GM18861 (cell line): ENCODE data around the gene TRIP13.
A peak's percentile ranks its signal among the peaks of the same experiment; 100 is the strongest.

Experiments used
- ATAC-seq: cut with Tn5 transposase; IDR thresholded peaks from one replicate; pipeline ENCODE4 v1.9.1; 2021; ENCODE audit not compliant: unreplicated experiment

TRIP13 gene

DNA sequence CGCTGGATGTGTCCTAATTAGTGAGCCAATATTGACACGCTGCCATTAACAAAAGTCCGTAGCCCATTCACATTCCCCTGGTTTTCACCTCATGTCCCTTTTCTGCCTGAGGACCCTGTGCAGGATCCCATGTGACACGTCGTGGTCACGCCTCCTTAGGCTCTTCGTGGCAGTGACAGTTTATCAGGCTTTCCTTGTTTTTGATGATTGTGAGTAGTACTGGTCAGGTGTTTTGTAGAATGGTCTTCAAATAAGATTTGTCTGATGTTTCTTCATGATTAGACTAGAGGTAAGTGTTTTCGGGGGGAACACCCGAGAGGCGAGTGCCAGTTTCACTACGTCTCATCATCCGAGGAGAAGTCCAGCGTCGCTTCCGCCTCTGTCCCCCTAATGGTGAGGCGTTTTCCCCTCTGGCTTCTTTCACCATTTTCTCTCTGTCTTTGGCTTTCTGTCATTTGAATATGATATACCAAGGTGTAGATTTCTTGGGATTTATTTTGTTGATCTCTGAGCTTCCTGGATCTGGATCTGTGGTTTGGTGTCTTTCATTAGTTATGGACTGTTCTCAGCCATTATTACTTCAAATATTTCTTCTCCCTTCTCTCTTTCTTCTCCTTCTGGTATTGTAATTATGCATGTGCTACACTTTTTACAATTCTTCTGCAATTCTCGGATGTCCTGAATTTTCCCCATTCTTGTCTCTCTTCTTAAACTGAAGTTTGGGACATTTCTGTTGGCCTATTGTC is 57.3 kb downstream of the TRIP13 start:
- no peak for ATAC-seq

DNA sequence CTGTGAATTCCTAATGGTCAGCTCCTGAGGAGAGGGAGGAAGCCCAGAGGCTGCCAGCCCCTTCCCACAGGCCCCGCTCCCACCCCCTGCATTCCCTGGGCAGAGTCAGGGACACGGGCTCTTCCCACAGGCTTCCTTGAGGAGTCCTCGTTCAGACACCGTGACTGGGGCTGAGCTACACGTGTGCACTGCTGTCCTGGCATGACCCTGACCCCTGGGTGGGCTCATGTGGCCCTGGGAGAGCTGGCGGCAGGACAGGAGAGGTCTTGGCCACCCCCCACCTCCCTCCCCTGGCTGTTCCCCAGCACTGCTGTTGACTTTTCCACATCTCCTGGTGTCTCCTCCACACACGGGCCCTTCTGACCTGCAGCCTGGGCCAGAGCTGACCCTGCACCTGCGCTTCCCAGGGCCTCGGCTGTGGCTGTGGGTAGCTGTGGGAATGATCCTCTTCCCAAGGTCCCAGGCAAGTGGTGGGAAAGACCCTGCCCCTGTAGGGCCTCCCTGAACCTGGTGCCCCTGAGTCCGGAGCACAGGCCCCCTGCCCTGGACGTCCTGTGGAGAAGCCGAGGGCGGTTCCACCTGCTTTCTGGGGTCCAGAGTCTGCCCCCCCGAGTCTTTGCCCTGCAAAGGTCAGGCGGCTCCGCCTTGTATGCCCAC is 59.4 kb downstream of the TRIP13 start:
- no peak for ATAC-seq

- ATAC-seq = no peak
Measured at GRCh38 chr5:952597-953271, 60.0 kb downstream of the TRIP13 start.

GRCh38 chr5:953535-954449 is 61.1 kb downstream of the TRIP13 start:
- ATAC-seq = no peak

DNA sequence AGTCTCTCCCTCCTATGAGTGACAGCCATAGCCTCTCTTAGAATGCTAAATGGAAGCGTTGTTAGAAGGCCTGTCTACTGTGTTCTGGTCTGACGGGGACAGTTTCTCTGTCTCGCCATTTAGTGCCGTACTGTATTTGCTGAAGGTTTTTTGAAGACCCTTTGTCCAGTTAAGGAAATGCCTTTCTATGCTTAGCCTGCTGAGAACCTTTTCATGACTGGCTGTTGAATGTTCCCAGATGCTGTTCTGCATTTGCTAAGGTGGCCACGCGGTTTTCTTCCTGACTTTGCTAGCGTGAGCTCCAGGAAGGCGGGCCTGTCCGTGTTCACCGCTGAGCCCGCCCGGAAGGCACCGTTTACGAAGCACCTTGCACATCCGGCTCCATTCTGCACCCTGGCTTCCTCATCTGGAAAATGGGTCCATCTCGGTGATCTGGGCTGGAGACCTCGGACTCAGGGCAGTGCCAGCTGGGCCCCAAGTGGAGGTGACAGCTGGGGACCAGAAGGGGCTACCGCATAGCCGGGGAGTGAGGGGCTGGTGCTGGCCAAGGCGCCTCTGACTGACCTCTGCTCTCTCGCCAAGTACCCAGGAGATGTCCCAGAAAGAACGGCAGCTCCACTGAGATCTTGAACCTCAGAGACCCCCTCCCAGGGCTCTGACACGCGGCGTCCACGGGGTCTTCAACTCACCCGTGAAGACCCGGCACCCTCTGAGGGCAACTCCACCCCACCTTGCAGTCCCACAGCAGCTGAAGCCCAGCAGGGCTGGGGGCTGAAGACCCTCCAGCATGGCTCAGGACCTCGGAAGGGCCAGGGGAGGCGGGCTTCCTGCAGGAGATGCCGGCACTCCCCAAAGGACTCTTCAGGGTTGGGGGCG is 63.4 kb downstream of the TRIP13 start:
- ATAC-seq = no peak

- ATAC-seq = peak; percentile 73
Measured at GRCh38 chr5:956941-957747, 64.5 kb downstream of the TRIP13 start.

- ATAC-seq = no peak
Measured at GRCh38 chr5:957748-958485, 65.2 kb downstream of the TRIP13 start.

DNA sequence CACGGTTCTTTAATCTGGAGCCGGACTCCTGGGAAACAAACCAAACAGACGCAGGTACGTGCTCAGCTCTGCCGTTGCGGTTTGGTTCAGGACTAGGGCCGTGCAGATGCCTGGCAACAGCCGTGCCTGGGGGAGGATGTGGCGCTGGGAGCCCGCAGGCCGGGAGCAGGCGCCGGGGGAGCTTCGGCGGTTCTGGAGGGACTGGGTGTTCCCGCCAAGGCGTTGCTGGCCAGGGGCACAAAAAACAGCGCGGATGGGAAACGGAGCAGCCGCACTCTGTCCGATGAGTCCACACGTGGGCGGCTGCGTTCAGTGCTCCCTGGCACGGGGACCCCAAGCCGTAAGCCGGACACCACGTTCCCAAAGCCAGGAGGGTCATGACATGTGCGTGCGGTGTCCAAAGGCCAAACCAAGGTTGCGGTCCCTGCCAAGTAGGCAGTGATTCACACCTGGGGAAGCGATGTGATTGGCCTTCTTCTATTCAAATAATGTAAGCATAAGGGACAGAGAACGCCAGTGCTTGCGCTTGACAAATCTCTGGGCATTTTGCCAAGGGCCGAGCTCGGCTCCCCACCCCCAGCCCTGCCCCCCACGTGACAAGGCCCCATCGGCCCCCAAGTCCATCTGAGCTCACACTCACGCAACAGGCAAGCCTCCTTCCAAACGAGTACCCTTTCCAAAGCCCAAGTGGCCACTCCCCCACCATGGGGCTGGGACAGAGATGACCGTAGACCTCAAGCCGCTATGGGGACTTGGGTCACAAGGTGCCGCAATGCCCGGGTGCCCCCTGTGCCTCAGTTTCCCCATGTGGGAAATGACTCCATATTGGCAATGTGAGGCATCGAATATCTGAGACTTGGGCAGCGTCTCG is 66.3 kb downstream of the TRIP13 start:
- ATAC-seq = no peak

- no peak for ATAC-seq
Measured at GRCh38 chr5:959581-960531, 67.2 kb downstream of the TRIP13 start.

DNA sequence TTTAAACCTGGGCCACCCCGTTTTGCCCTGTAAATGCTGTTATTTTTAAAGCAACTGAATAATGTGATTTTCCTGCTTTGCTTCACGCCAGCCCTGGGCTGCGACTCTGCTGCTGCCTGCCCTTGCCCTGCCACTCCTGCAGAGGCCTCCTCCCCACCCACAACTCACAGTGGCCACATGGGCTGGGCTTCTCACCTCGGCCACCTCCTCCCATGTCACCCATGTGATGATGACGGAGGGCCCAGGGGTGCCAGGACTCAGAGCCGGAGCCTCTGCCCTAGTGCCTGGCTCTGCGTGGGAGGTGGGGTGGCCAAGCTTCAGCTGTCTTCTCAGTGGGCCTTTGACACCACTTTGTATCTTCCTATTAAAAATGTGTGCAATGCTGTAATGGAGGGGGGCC is 67.9 kb downstream of the TRIP13 start:
- ATAC-seq = no peak

DNA sequence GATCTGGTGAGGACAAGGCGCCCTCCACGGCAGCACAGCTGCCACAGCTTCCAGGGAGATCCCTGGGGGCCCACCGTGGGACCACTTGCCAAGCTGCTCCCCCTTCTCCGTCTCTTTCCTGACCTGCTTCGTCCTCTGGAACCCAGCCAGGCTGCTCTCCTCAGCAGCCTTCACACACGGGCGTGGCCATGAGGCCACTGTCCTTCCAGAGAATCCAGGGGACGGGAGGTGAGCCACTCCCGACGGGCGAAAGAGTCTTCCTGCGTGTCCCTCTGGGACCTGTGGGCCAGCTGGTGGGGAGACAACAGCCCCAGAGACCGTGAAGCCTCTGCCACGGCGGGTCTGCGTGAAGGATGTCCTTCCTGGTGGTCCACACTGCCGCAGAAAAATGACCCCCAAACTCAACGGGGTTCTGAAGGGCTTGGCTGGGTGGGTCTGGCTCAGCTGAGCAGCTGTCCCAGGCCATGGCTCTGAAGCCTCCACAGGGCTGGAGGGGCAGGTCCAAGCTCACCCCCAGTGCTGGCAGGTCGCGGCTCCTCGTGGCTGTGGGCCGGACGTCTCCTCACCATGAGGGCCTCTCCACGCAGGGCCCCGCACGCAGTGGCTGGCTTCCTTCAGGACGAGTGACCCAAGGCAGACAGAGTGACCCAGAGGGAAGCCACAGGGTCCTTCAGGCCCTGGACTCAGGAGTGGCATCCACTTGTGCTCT is 68.5 kb downstream of the TRIP13 start:
- ATAC-seq = no peak

- ATAC-seq = no peak
Measured at GRCh38 chr5:961711-962240, 69.1 kb downstream of the TRIP13 start.

GRCh38 chr5:962386-962785 is 69.7 kb downstream of the TRIP13 start:
- no peak for ATAC-seq

DNA sequence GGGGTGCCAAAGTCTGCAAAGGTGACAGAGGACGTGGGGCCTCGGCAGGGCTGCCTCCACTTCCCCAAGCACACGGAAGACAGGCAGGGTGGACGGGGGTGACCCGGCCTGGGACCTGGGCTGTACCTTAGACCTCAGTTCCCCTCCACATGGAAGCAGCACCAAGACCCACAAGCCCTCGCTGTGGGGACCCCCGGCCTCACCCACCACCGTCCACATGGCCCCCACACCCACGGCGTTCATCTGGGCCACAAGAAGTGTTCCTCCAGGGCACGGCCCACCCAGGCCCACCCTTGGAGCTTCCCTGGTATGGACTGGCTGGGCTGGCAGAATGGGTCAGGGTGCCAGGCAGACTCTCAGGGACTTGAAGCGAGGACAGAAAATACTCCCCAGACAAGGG is 70.1 kb downstream of the TRIP13 start:
- no peak for ATAC-seq

DNA sequence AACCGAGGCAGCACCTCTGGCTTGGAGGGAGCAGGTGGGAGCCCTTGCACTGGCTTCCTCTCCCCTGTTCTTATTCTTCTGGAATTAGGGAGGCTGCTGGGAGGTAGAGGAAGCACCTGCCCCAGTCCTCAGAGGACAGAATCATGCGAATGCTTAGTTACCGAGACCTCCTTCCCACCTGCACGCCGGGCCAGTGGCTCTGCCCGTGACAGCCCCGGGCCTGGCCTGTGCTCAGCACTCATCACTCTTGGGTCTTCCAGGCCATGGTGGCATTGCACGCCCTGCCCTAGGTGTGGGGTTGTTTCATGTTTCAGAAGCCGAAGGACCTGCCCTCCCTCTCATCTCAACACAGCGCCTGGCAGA is 70.6 kb downstream of the TRIP13 start:
- no peak for ATAC-seq
